Measurements from ENCODE around the gene KIAA1217.

- TF ChIP-seq REST (IDR thresholded peaks at IDR 0.05; ENCODE audit: low read depth, low read length) = no peak
- TF ChIP-seq YY1 (IDR thresholded peaks at IDR 0.05; ENCODE audit: low read depth) = no peak
- TF ChIP-seq CTCF (IDR thresholded peaks at IDR 0.05) = no peak
- TF ChIP-seq TAF1 (IDR thresholded peaks at IDR 0.05; ENCODE audit: borderline replicate concordance, low read depth, low read length) = no peak
- no peak for TF ChIP-seq POLR2AphosphoS5 (IDR thresholded peaks at IDR 0.05; ENCODE audit: low read depth, low read length)
- TF ChIP-seq SIN3A (IDR thresholded peaks at IDR 0.05; ENCODE audit: borderline replicate concordance, low read depth, low read length) = no peak
- TF ChIP-seq, protein P1, sequence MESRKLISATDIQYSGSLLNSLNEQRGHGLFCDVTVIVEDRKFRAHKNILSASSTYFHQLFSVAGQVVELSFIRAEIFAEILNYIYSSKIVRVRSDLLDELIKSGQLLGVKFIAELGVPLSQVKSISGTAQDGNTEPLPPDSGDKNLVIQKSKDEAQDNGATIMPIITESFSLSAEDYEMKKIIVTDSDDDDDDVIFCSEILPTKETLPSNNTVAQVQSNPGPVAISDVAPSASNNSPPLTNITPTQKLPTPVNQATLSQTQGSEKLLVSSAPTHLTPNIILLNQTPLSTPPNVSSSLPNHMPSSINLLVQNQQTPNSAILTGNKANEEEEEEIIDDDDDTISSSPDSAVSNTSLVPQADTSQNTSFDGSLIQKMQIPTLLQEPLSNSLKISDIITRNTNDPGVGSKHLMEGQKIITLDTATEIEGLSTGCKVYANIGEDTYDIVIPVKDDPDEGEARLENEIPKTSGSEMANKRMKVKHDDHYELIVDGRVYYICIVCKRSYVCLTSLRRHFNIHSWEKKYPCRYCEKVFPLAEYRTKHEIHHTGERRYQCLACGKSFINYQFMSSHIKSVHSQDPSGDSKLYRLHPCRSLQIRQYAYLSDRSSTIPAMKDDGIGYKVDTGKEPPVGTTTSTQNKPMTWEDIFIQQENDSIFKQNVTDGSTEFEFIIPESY (IDR thresholded peaks at IDR 0.05; ENCODE audit: borderline replicate concordance, low read depth) = no peak
- TF ChIP-seq GABPA (IDR thresholded peaks at IDR 0.05; ENCODE audit: low read depth) = no peak
- TF ChIP-seq RAD21 (IDR thresholded peaks at IDR 0.05; ENCODE audit: low read length) = no peak
- TF ChIP-seq USF2 (IDR thresholded peaks at IDR 0.05; ENCODE audit: borderline replicate concordance, low read depth, low read length) = no peak
- TF ChIP-seq JUND (IDR thresholded peaks at IDR 0.05) = no peak
Measured at GRCh38 chr10:24469993-24470392, 261.1 kb downstream of the KIAA1217 start.
